ENCODE results near the gene CALR3. TPM values are rescaled to one million over a fixed set of nuclear protein-coding genes. Genes with fewer than 3 reads are reported as not detected.

CALR3 gene
- total RNA-seq, 1 donor from 2014 or later = not detected

DNA sequence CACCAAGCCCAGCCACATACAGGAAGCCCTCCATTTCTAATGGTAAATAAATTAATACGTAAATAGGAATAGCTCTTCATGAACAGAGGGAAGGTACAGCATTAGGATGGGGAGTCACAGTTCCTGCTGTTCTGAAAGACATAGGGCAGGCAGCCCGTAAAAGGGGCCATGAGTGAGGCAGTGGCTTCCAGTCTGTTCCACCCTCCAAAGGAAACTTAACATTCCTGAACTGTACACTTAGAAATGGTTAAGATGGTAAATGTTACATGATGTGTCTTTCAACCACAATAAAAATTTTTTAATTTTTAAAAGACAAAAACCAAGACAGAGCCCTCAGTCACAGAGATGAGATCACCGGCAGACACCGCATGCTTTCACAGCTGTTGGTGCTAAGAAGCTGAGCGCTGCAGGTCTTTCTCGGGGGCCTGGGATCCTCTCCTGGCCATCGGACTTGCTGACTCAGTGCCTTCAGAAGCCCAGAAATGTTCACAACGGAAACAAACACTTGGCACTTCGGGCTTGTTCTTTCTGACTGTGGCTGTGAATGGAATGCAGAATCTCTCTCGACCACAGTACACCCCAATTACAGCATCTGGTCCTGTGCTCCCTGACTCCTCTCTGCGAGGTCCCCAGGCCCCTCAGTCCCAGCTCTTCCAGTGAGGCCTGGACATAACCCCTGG lies 60.6 kb downstream of the CALR3 start:
- TF ChIP-seq CTCF (conservative IDR thresholded peaks at IDR 0.05; ENCODE audit: low read depth, low read length) = no peak
- DNase-seq (ENCODE audit: low read depth) = no peak
- no peak overlapping the region for H3K4me3 ChIP-seq (ENCODE audit: low read depth, low read length)

DNA sequence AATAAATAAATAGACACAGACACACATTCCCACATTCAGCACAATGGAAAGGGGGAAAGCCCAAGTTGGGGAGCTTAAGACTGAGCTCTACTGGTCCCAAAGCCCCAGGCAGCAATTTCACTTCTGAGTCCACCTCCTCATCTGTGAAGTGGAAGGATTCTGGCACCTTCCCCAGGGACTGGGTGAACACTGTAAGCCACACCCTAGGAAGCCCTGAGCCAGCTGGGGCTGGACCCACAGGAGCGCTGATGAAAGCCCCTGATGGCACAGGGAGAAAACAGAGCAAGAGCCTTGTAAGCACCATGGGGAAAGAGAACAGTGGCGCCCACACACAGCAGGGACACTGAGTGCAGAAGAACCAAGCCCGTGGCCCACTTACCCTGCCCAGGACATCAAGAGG lies 62.0 kb downstream of the CALR3 start:
- H3K4me3 ChIP-seq (ENCODE audit: low read depth, low read length) = no peak overlapping the region
- TF ChIP-seq CTCF (conservative IDR thresholded peaks at IDR 0.05; ENCODE audit: low read depth, low read length) = no peak
- no peak for DNase-seq (ENCODE audit: low read depth)

- H3K4me3 ChIP-seq (ENCODE audit: low read depth, low read length) = no peak overlapping the region
- TF ChIP-seq CTCF (conservative IDR thresholded peaks at IDR 0.05; ENCODE audit: low read depth, low read length) = no peak
- DNase-seq (ENCODE audit: low read depth) = no peak
These were observed 66.2 kb downstream of the CALR3 start for GRCh38 chr19:16429759-16430091.

GRCh38 chr19:16429066-16429758 lies 66.8 kb downstream of the CALR3 start:
- no peak for TF ChIP-seq CTCF (conservative IDR thresholded peaks at IDR 0.05; ENCODE audit: low read depth, low read length)
- DNase-seq (ENCODE audit: low read depth) = no peak
- H3K4me3 ChIP-seq (ENCODE audit: low read depth, low read length) = no peak overlapping the region

Other genes with a start within 250 kb of the CALR3 start
- 1.3 and 1.9 TPM in 2 replicates for gene KLF2, start 171.3 kb downstream of the CALR3 start, total RNA-seq
- 5.8 and 10.1 TPM in 2 replicates for gene EPS15L1, start 24.2 kb downstream of the CALR3 start, total RNA-seq
- 4.6 TPM in 2 replicates for gene C19orf44, start 227 bp upstream of the CALR3 start, total RNA-seq
- gene CHERP, start 46.3 kb upstream of the CALR3 start, total RNA-seq = 9.5 and 11.2 TPM in 2 replicates
- gene SLC35E1, start 76.2 kb upstream of the CALR3 start, total RNA-seq = 26.9 and 33.0 TPM in 2 replicates
- 7.3 and 8.9 TPM in 2 replicates for gene MED26, start 132.0 kb upstream of the CALR3 start, total RNA-seq
- 96.2 and 131 TPM in 2 replicates for gene SMIM7, start 164.0 kb upstream of the CALR3 start, total RNA-seq
- 2.2 and 3.5 TPM in 2 replicates for gene TMEM38A, start 165.0 kb upstream of the CALR3 start, total RNA-seq
- gene NWD1, start 223.7 kb upstream of the CALR3 start, total RNA-seq = not detected in 2 replicates